PFSK-1 (cell line): ENCODE results near the gene TNNT2.

ENCODE experiments used
- FOXP2 ChIP-seq: optimal IDR thresholded peaks from 2 replicates; pipeline ENCODE3; 2011; ENCODE audit warnings: borderline replicate concordance, control low read depth, inconsistent platforms; ENCODE audit not compliant: insufficient read depth; ENCODE audit errors: extremely low read length, extremely low read depth
- POLR2AphosphoS5 ChIP-seq: IDR thresholded peaks from 2 replicates; pipeline ENCODE4 v1.6.1; 2012; ENCODE audit warnings: low read depth, mild to moderate bottlenecking, control low read depth, low read length, moderate library complexity
- TAF1 ChIP-seq: IDR thresholded peaks from 2 replicates; pipeline ENCODE4 v1.6.1; 2012; ENCODE audit warnings: low read length, control low read depth, borderline replicate concordance; ENCODE audit not compliant: insufficient read depth
- TF ChIP-seq, protein P1 (sequence below), 2 experiments: IDR thresholded peaks; 2 replicates each; pipeline versions ENCODE4 v1.6.1 to v1.8.0; 2011 to 2012; ENCODE audit warnings: low read depth in 2 of 2, low read length in 2 of 2, control low read depth in 1 of 2, inconsistent platforms in 1 of 2, mild to moderate bottlenecking in 1 of 2, moderate library complexity in 1 of 2; ENCODE audit not compliant: insufficient read depth in 1 of 2

- TF ChIP-seq, protein P1, sequence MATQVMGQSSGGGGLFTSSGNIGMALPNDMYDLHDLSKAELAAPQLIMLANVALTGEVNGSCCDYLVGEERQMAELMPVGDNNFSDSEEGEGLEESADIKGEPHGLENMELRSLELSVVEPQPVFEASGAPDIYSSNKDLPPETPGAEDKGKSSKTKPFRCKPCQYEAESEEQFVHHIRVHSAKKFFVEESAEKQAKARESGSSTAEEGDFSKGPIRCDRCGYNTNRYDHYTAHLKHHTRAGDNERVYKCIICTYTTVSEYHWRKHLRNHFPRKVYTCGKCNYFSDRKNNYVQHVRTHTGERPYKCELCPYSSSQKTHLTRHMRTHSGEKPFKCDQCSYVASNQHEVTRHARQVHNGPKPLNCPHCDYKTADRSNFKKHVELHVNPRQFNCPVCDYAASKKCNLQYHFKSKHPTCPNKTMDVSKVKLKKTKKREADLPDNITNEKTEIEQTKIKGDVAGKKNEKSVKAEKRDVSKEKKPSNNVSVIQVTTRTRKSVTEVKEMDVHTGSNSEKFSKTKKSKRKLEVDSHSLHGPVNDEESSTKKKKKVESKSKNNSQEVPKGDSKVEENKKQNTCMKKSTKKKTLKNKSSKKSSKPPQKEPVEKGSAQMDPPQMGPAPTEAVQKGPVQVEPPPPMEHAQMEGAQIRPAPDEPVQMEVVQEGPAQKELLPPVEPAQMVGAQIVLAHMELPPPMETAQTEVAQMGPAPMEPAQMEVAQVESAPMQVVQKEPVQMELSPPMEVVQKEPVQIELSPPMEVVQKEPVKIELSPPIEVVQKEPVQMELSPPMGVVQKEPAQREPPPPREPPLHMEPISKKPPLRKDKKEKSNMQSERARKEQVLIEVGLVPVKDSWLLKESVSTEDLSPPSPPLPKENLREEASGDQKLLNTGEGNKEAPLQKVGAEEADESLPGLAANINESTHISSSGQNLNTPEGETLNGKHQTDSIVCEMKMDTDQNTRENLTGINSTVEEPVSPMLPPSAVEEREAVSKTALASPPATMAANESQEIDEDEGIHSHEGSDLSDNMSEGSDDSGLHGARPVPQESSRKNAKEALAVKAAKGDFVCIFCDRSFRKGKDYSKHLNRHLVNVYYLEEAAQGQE (IDR thresholded peaks at IDR 0.05; ENCODE audit: insufficient read depth in 1 of 2, low read depth in 2 of 2, low read length in 2 of 2): no peak
- no peak for TF ChIP-seq TAF1
- no peak for TF ChIP-seq POLR2AphosphoS5
- no peak for TF ChIP-seq FOXP2
Measured at GRCh38 chr1:201351617-201352016, 25.9 kb downstream of the TNNT2 start.
